Fibroblast of lung (primary cell): Measurements from ENCODE around the gene SEC14L6. TPM values are rescaled to one million over a fixed set of nuclear protein-coding genes. Genes with fewer than 3 reads are reported as not detected.

Experiments used
- DNase-seq, 2 donors: peaks; one replicate each; pipeline versions ENCODE4 v3.0.0 to v3.0.0-alpha.2; 2010; ENCODE audit warnings: low read depth in 2 of 2
- H2AFZ ChIP-seq: 2 replicates; pipeline ENCODE4 v1.5.1; 2012; ENCODE audit warnings: low read length, control low read depth, inconsistent platforms
- H3K27ac ChIP-seq: 2 replicates; pipeline ENCODE4 v1.5.1; 2011; ENCODE audit warnings: low read length, control low read depth; ENCODE audit not compliant: insufficient read depth
- H3K27me3 ChIP-seq: 2 replicates; pipeline ENCODE4 v1.5.1; 2011; ENCODE audit warnings: mild to moderate bottlenecking, low read length; ENCODE audit not compliant: control insufficient read depth, insufficient read depth
- H3K36me3 ChIP-seq: 2 replicates; pipeline ENCODE4 v1.5.1; 2011; ENCODE audit warnings: low read length; ENCODE audit not compliant: control insufficient read depth, insufficient read depth
- H3K4me1 ChIP-seq: 2 replicates; pipeline ENCODE4 v1.5.1; 2011; ENCODE audit warnings: low read length; ENCODE audit not compliant: control insufficient read depth, insufficient read depth; ENCODE audit errors: extremely low read depth
- H3K4me2 ChIP-seq: 2 replicates; pipeline ENCODE4 v1.5.1; 2011; ENCODE audit warnings: low read length, control low read depth; ENCODE audit not compliant: insufficient read depth; ENCODE audit errors: extremely low read depth
- H3K4me3 ChIP-seq, 4 experiments: fragments of 200-600 bp in 1 of 4; sonication (generic) in 1 of 4; replicated peaks in 1 of 4; 2 replicates each; pipeline ENCODE4 v1.5.1; 2011 to 2016; ENCODE audit warnings: low read length in 4 of 4, low read depth in 3 of 4, mild to moderate bottlenecking in 3 of 4, control low read depth in 2 of 4, inconsistent platforms in 1 of 4, mixed read lengths in 1 of 4; ENCODE audit not compliant: insufficient read depth in 1 of 4; ENCODE audit errors: control extremely low read depth in 1 of 4
- H3K79me2 ChIP-seq: 2 replicates; pipeline ENCODE4 v1.5.1; 2012; ENCODE audit warnings: mild to moderate bottlenecking, low read length, inconsistent platforms; ENCODE audit not compliant: control insufficient read depth, insufficient read depth
- H3K9ac ChIP-seq: 2 replicates; pipeline ENCODE4 v1.5.1; 2011; ENCODE audit warnings: mild to moderate bottlenecking, low read length, control low read depth; ENCODE audit not compliant: insufficient read depth
- H3K9me3 ChIP-seq: 2 replicates; pipeline ENCODE4 v1.5.1; 2012; ENCODE audit warnings: low read depth, low read length; ENCODE audit not compliant: control insufficient read depth, insufficient read depth
- H4K20me1 ChIP-seq: 2 replicates; pipeline ENCODE4 v1.5.1; 2011; ENCODE audit warnings: low read length; ENCODE audit not compliant: control insufficient read depth, insufficient read depth; ENCODE audit errors: extremely low read depth
- EZH2 ChIP-seq: IDR thresholded peaks from 2 replicates; pipeline ENCODE4 v1.5.1; 2012; ENCODE audit warnings: low read length, control low read depth, mild to moderate bottlenecking; ENCODE audit errors: missing control alignments
- polyA plus RNA-seq, 2 donors: library from polyadenylated mRNA; depleted of rRNA in 1 of 2; stranded (reverse) in 1 of 2; unstranded in 1 of 2; fragments of >200 nt; gene quantifications; 2 replicates each; pipeline ENCODE4 v1.2.1, GENCODE V29; 2011 to 2012; ENCODE audit warnings: missing spikeins in 1 of 2
- total RNA-seq: library from RNA; depleted of rRNA; stranded (reverse); fragments of >200 nt; gene quantifications from 2 replicates; pipeline ENCODE4 v1.2.1, GENCODE V29; 2014
- TF ChIP-seq, protein P1 (sequence below), 2 donors: IDR thresholded peaks in 1 of 2; conservative IDR thresholded peaks in 1 of 2; 1 replicate in 1 of 2; 2 replicates in 1 of 2; pipeline ENCODE4 v1.5.1; 2011 to 2012; ENCODE audit warnings: low read length in 2 of 2, control low read depth in 1 of 2, inconsistent platforms in 1 of 2, low read depth in 1 of 2, mild to moderate bottlenecking in 1 of 2

The SEC14L6 gene
- total and polyA plus RNA-seq, 2 donors (not counting 1 experiment from before 2014, with no cell fraction given) = 0.12 to 0.66 TPM

GRCh38 chr22:30492144-30492543 lies 54.4 kb downstream of the SEC14L6 start:
- no peaks in the 10 kb centered on the region for H3K36me3 ChIP-seq
- no peak for DNase-seq
- no peaks in the 10 kb centered on the region for H4K20me1 ChIP-seq
- no peak overlapping the region for H3K4me2 ChIP-seq
- no peak overlapping the region for H3K4me3 ChIP-seq
- peaks cover 2% of the 10 kb centered on the region for H3K27me3 ChIP-seq
- no peaks in the 10 kb centered on the region for H3K9me3 ChIP-seq
- no peak overlapping the region for H3K9ac ChIP-seq
- H2AFZ ChIP-seq = no peak overlapping the region
- no peak overlapping the region for H3K27ac ChIP-seq
- TF ChIP-seq, protein P1, sequence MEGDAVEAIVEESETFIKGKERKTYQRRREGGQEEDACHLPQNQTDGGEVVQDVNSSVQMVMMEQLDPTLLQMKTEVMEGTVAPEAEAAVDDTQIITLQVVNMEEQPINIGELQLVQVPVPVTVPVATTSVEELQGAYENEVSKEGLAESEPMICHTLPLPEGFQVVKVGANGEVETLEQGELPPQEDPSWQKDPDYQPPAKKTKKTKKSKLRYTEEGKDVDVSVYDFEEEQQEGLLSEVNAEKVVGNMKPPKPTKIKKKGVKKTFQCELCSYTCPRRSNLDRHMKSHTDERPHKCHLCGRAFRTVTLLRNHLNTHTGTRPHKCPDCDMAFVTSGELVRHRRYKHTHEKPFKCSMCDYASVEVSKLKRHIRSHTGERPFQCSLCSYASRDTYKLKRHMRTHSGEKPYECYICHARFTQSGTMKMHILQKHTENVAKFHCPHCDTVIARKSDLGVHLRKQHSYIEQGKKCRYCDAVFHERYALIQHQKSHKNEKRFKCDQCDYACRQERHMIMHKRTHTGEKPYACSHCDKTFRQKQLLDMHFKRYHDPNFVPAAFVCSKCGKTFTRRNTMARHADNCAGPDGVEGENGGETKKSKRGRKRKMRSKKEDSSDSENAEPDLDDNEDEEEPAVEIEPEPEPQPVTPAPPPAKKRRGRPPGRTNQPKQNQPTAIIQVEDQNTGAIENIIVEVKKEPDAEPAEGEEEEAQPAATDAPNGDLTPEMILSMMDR (conservative IDR thresholded peaks at IDR 0.05 in 1 of 2, IDR thresholded peaks at IDR 0.05 in 1 of 2; ENCODE audit: low read depth in 1 of 2, low read length in 2 of 2) = no peak
- TF ChIP-seq EZH2 = no peak
- H3K79me2 ChIP-seq = no peaks in the 10 kb centered on the region
- no peaks in the 10 kb centered on the region for H3K4me1 ChIP-seq

DNA sequence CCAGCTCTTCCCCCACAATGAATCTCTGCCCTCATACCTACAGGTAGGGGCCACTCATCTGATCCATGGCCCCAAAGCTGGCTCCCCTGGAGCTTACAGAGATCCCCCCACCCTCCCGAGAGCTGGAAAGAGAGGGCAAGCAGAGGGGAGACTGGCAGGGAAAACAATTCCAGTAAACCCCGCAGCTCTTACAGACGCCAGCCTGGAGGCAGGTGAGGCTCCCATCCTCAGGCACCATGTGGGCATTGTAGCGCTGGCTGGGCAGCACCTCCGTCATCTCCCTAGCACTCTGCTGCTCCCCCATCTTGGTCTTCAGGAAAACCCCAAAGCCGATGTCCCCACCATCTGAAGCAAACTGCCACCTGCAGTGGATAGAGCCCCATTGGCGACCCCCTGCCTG lies 55.2 kb downstream of the SEC14L6 start:
- H4K20me1 ChIP-seq = no peaks in the 10 kb centered on the region
- DNase-seq = no peak
- no peak overlapping the region for H3K27ac ChIP-seq
- no peaks in the 10 kb centered on the region for H3K36me3 ChIP-seq
- H3K79me2 ChIP-seq = no peaks in the 10 kb centered on the region
- H3K4me3 ChIP-seq = no peak overlapping the region
- TF ChIP-seq EZH2 = no peak
- TF ChIP-seq, protein P1 (conservative IDR thresholded peaks at IDR 0.05 in 1 of 2, IDR thresholded peaks at IDR 0.05 in 1 of 2; ENCODE audit: low read depth in 1 of 2, low read length in 2 of 2) = no peak
- no peak overlapping the region for H3K4me2 ChIP-seq
- peaks cover 2% of the 10 kb centered on the region for H3K27me3 ChIP-seq
- H2AFZ ChIP-seq = no peak overlapping the region
- H3K9me3 ChIP-seq = no peaks in the 10 kb centered on the region
- no peak overlapping the region for H3K9ac ChIP-seq
- no peaks in the 10 kb centered on the region for H3K4me1 ChIP-seq

DNA sequence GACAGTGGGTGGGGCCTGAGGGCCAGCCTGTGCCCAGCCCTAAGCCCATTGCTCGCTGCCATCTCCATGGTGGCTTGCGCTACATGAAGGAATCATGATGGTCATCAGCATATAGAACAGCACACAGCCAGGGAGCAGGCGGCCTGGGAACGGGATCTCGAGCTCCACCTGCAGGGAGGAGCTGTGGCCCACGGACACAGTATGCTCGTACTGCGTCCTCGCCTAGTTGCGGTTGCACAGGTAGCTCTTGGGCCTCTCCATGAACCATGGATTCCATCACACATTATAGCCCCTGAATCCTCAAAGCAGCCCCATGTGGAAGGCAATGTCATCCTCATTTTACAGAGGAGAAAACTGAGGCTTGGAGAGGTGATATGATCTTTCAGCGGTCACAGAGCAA lies 56.1 kb downstream of the SEC14L6 start:
- TF ChIP-seq EZH2 = no peak
- TF ChIP-seq, protein P1 (conservative IDR thresholded peaks at IDR 0.05 in 1 of 2, IDR thresholded peaks at IDR 0.05 in 1 of 2; ENCODE audit: low read depth in 1 of 2, low read length in 2 of 2) = peak in 1 of 2 donors; percentile 23
- H3K9me3 ChIP-seq = no peaks in the 10 kb centered on the region
- H4K20me1 ChIP-seq = no peaks in the 10 kb centered on the region

More for the DNA sequence above, 56.1 kb downstream of the SEC14L6 start:
- Histone ChIP-seq H3K9ac (no peak overlapping the region), H3K4me1 (no peaks in the 10 kb centered on the region), H3K4me3 (no peak overlapping the region), H3K79me2 (no peaks in the 10 kb centered on the region), H3K4me2 (no peak overlapping the region), H3K27ac (no peak overlapping the region), H2AFZ (no peak overlapping the region), H3K36me3 (no peaks in the 10 kb centered on the region), H3K27me3 (peaks cover 2% of the 10 kb centered on the region)
- DNase-seq = no peak
